ES-I3 (cell line): ENCODE measurements around the gene GLE1.
"Not testable (repeated sequence)": the region's sequence is repeated elsewhere in the genome, so short reads cannot be mapped to it uniquely, and the experiment has no call there.

Experiments used
- H3K36me3 ChIP-seq: 2 replicates; pipeline ENCODE4 v1.6.1; 2013; ENCODE audit warnings: mild to moderate bottlenecking, low read length, control low read depth, moderate library complexity; ENCODE audit not compliant: insufficient read depth
- H3K4me1 ChIP-seq: 2 replicates; pipeline ENCODE4 v1.6.1; 2013; ENCODE audit warnings: mild to moderate bottlenecking, control low read depth, low read length; ENCODE audit not compliant: insufficient read depth
- H3K9ac ChIP-seq: 2 replicates; pipeline ENCODE4 v1.6.1; 2013; ENCODE audit warnings: low read depth, mild to moderate bottlenecking, low read length, moderate library complexity
- H3K9me3 ChIP-seq: 2 replicates; pipeline ENCODE4 v1.6.1; 2013; ENCODE audit warnings: mild to moderate bottlenecking, low read length, moderate library complexity; ENCODE audit not compliant: control insufficient read depth, insufficient read depth

The GLE1 gene

GRCh38 chr9:128484686-128485413 is 19.7 kb upstream of the GLE1 start:
- no peaks in the 10 kb centered on the region for H3K9me3 ChIP-seq
- H3K4me1 ChIP-seq: no peaks in the 10 kb centered on the region
- H3K9ac ChIP-seq: no peak overlapping the region
- peaks cover 9% of the 10 kb centered on the region; the same call in 1 of the 2 replicates for H3K36me3 ChIP-seq

- H3K36me3 ChIP-seq: peaks cover 9% of the 10 kb centered on the region; the same call in 1 of the 2 replicates
- no peaks in the 10 kb centered on the region for H3K9me3 ChIP-seq
- no peaks in the 10 kb centered on the region for H3K4me1 ChIP-seq
- H3K9ac ChIP-seq: no peak overlapping the region
These were observed 19.1 kb upstream of the GLE1 start for GRCh38 chr9:128485414-128485855.

DNA sequence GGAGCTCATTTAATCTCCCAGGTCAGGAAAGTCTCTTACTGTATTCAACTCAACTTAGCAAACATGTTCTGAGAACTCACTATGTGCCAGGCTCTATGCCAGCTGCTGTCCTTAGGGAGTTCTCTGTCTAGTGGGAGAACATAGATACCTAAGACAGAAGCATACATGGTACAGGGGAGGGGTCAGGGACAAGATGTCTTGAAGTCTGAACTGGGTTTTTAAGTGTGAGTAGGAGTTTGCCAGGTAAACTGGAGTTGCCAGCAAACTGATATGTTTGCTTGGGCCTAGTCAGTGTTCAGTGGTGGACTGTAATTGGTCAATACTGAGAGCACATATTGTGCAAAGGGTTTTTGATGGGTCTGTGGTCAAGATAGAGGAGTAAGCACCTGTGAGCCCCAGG is 18.3 kb upstream of the GLE1 start:
- no peak overlapping the region for H3K9ac ChIP-seq
- H3K36me3 ChIP-seq: peaks cover 9% of the 10 kb centered on the region; the same call in 1 of the 2 replicates
- H3K4me1 ChIP-seq: no peaks in the 10 kb centered on the region
- H3K9me3 ChIP-seq: no peaks in the 10 kb centered on the region

DNA sequence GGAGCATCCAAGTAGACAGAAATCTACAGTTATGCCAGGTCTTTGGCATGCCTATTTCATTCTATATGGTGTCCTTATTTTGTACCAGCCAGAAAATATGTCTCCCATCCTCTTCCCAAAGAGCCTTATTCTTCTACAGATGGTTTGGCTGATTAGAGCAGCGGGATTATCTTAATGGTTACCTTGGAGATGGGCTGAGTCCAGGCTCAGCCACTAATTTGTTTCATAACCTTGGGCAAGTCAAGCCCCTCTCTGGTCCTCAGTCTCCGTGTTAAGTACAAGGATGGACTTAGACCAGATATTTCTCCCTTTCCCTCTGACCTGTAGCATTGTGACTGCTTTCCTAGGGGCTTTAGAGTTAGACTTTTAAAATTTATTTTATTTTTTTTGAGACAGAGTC is 11.1 kb upstream of the GLE1 start:
- 0 out of 2 replicates have a peak, but pooled peaks cover 6% of the 10 kb centered on the region for H3K4me1 ChIP-seq
- H3K9ac ChIP-seq: no peak overlapping the region
- no peaks in the 10 kb centered on the region for H3K9me3 ChIP-seq
- no peaks in the 10 kb centered on the region for H3K36me3 ChIP-seq

DNA sequence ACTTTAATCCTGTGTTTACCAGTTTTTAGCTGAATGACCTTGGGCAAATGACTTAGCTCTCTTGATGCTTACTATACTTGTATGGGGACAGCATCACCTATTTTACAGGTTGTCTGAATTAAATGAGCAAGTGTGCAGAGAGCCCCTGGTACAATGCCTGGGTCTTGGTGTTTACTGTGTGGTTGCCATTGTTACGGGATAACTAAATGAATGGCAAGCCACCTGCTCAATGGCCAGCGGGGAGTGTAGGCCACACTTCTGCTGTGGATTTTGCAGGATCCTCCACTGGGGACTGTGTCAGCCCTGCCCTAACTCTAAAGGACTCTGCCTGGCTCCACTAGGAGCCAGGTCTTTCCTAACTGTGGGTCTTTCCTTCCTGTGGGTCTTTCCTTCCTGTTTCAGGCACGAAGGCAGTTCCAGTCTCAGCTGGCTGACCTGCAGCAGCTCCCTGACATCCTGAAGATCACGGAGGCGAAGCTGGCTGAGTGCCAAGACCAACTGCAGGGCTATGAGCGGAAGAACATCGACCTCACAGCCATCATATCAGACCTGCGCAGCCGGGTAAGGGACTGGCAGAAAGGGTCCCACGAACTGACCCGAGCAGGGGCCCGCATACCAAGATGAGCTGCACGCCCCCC is 10.3 kb upstream of the GLE1 start:
- no peak overlapping the region for H3K9ac ChIP-seq
- H3K4me1 ChIP-seq: 0 out of 2 replicates have a peak, but pooled peaks cover 6% of the 10 kb centered on the region
- H3K9me3 ChIP-seq: no peaks in the 10 kb centered on the region
- H3K36me3 ChIP-seq: no peaks in the 10 kb centered on the region

GRCh38 chr9:128494746-128495129 is 9.8 kb upstream of the GLE1 start:
- Histone ChIP-seq H3K4me1 (0 out of 2 replicates have a peak, but pooled peaks cover 6% of the 10 kb centered on the region), H3K9me3 (no peaks in the 10 kb centered on the region), H3K36me3 (no peaks in the 10 kb centered on the region), H3K9ac (no peak overlapping the region)

- H3K36me3 ChIP-seq: no peaks in the 10 kb centered on the region
- peaks cover 6% of the 10 kb centered on the region; the same call in 1 of the 2 replicates for H3K4me1 ChIP-seq
- no peaks in the 10 kb centered on the region for H3K9me3 ChIP-seq
- no peak overlapping the region for H3K9ac ChIP-seq
These were observed 9.2 kb upstream of the GLE1 start for GRCh38 chr9:128495296-128495695.

DNA sequence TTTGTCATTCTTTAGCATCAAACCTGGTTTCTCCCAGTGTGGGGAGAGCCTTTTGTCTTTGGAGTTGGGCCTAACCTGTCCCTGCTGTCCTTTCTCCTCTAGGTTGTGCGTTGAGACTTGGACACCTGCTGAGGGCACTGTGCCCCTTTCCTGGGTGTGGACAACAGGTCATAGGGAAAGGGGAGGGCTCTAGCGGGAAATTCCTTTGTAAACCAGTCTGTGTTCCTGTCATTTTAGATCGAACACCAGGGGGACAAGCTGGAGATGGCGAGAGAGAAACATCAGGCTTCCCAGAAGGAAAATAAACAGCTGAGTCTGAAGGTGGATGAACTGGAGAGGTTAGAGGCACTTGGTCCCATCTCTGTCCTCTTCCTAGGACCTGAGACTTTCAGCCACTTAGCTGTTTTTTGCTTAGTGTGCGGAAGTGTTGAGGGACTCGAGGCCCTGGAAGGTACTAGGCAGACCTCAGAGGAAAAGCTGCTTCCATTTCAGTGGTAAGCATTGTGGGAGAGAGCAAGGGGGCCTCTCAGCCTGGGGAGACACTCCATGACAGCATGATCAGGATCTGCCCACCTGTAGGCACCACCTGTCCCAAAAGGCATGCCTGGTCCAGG is 8.6 kb upstream of the GLE1 start:
- H3K4me1 ChIP-seq: peaks cover 6% of the 10 kb centered on the region; the same call in 1 of the 2 replicates
- no peaks in the 10 kb centered on the region for H3K9me3 ChIP-seq
- H3K9ac ChIP-seq: no peak overlapping the region
- H3K36me3 ChIP-seq: no peaks in the 10 kb centered on the region

DNA sequence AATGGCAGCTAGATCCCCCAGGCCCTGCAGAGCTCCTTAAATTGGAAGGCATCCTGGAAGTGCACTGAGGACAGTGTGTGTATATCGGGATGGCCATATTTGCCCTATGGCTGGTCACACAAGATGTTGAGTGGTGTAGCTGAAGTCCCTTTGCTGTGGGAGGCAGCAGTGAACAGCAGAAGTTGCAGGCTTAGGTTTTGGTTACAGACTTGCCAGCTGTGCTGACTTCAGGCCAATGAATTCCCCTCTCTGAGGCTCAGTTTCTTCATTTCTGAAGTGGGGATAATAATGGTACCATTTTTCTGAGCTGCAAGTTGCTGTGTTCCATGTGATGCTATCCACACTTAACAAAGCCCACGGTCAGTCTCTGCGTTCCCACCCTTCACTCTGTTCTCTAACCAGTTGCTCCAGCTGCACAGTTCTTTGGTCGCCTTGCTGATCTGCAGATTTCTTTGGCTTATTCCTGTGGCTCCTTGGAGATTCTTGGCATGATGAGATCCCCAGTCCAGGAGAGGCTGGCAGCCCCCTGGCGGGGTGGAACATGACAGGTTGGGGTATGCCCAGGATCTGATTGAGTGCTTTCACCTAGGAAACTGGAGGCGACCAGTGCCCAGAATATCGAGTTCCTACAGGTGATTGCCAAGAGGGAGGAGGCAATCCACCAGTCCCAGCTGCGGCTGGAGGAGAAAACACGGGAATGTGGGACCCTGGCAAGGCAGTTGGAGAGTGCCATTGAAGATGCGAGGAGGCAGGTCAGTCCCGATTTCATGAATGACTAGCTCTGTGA is 6.5 kb upstream of the GLE1 start:
- peaks cover 2% of the 10 kb centered on the region; the same call in 1 of the 2 replicates for H3K36me3 ChIP-seq
- no peak overlapping the region for H3K9ac ChIP-seq
- no peaks in the 10 kb centered on the region for H3K9me3 ChIP-seq
- peaks cover 6% of the 10 kb centered on the region; the same call in 1 of the 2 replicates for H3K4me1 ChIP-seq

- H3K9ac ChIP-seq: no peak overlapping the region
- H3K9me3 ChIP-seq: no peaks in the 10 kb centered on the region
- peaks cover 6% of the 10 kb centered on the region; the same call in 1 of the 2 replicates for H3K4me1 ChIP-seq
- peaks cover 2% of the 10 kb centered on the region; the same call in 1 of the 2 replicates for H3K36me3 ChIP-seq
These were observed 5.6 kb upstream of the GLE1 start for GRCh38 chr9:128498911-128499310.

- H3K9me3 ChIP-seq: no peaks in the 10 kb centered on the region
- H3K4me1 ChIP-seq: peaks cover 6% of the 10 kb centered on the region; the same call in 1 of the 2 replicates
- peaks cover 2% of the 10 kb centered on the region; the same call in 1 of the 2 replicates for H3K36me3 ChIP-seq
- H3K9ac ChIP-seq: no peak overlapping the region
These were observed 4.6 kb upstream of the GLE1 start for GRCh38 chr9:128499920-128500319.

DNA sequence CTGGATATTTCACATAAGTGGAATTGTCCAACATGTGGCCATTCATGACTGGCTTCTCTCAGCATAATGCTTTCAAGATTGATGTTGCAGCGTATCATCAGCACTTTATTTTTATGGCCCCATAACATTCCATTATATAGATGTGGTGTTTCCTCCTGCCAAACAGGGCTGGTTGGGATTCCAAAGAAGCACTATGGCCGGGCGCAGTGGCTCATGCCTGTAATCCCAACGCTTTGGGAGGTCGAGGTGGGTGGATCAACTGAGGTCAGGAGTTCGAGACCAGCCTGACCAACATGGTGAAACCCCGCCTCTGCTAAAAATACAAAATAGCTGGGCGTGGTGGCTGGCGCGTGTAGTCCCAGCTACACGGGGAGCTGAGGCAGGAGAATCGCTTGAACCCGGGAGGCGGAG is 1.1 kb upstream of the GLE1 start:
- not testable (repeated sequence) for H3K4me1 ChIP-seq, H3K9me3 ChIP-seq, H3K36me3 ChIP-seq
- peak overlapping the region; percentile 83; the same call in 1 of the 2 replicates for H3K9ac ChIP-seq

GRCh38 chr9:128503870-128504269 is 649 bp upstream of the GLE1 start:
- Histone ChIP-seq H3K36me3 (peaks cover 2% of the 10 kb centered on the region; the same call in 1 of the 2 replicates), H3K4me1 (peaks cover 5% of the 10 kb centered on the region; the same call in 1 of the 2 replicates), H3K9ac (peak overlapping the region; percentile 83), H3K9me3 (no peaks in the 10 kb centered on the region)

GRCh38 chr9:128505414-128505765 is 871 bp downstream of the GLE1 start:
- H3K4me1 ChIP-seq: peaks cover 5% of the 10 kb centered on the region; the same call in 1 of the 2 replicates
- H3K9me3 ChIP-seq: no peaks in the 10 kb centered on the region
- peak overlapping the region; percentile 83; the same call in 1 of the 2 replicates for H3K9ac ChIP-seq
- H3K36me3 ChIP-seq: peaks cover 2% of the 10 kb centered on the region; the same call in 1 of the 2 replicates
